HepG2 (cell line): Measurements from ENCODE around the gene NDUFAF8. TPM values are rescaled to one million over a fixed set of nuclear protein-coding genes. Genes with fewer than 3 reads are reported as not detected.

Experiments used
- AGO2 ChIP-seq: fragments of 200-400 bp; formaldehyde crosslinking; optimal IDR thresholded peaks from 2 replicates; pipeline ENCODE3; 2017; ENCODE audit warnings: mild to moderate bottlenecking, low read depth, low read length, moderate library complexity
- ARID3A ChIP-seq: IDR thresholded peaks from 2 replicates; pipeline ENCODE4 v1.6.1; 2012; ENCODE audit warnings: low read depth, low read length, improper control_type of control experiment
- HES4 ChIP-seq: sonication (generic); formaldehyde crosslinking; IDR thresholded peaks from 2 replicates; pipeline ENCODE4 v1.9.0; 2021; ENCODE audit warnings: mild to moderate bottlenecking, missing genetic modification reagents, borderline replicate concordance
- KDM5A ChIP-seq: fragments of 200-600 bp; sonication (generic); IDR thresholded peaks from 2 replicates; pipeline ENCODE4 v1.7.0; 2018; ENCODE audit warnings: antibody characterized with exemption, mild to moderate bottlenecking, low read length, borderline replicate concordance
- MZF1 ChIP-seq: sonication (generic); formaldehyde crosslinking; IDR thresholded peaks from 2 replicates; pipeline ENCODE4 v1.8.1; 2023; ENCODE audit warnings: mild to moderate bottlenecking, missing genetic modification reagents, borderline replicate concordance
- RBM22 ChIP-seq: fragments of 200-400 bp; formaldehyde crosslinking; optimal IDR thresholded peaks from 2 replicates; pipeline ENCODE3; 2017; ENCODE audit warnings: mild to moderate bottlenecking, low read length, moderate library complexity
- REXO4 ChIP-seq: sonication (generic); formaldehyde crosslinking; IDR thresholded peaks from 2 replicates; pipeline ENCODE4 v1.8.0; 2022; ENCODE audit warnings: missing genetic modification reagents, mild to moderate bottlenecking, borderline replicate concordance
- SIN3A ChIP-seq: IDR thresholded peaks from 2 replicates; pipeline ENCODE4 v1.6.1; 2011; ENCODE audit warnings: low read depth, mild to moderate bottlenecking, control low read depth, low read length, borderline replicate concordance
- ZBTB26 ChIP-seq: IDR thresholded peaks from 2 replicates; pipeline ENCODE4 v1.6.1; 2016; ENCODE audit warnings: missing compliant biosample characterization, missing genetic modification reagents, borderline replicate concordance
- ZFP62 ChIP-seq: sonication (generic); formaldehyde crosslinking; IDR thresholded peaks from 2 replicates; pipeline ENCODE4 v1.4.0; 2020; ENCODE audit warnings: missing genetic modification reagents
- ZHX2 ChIP-seq, 2 experiments: sonication (generic) in 1 of 2; formaldehyde crosslinking in 1 of 2; IDR thresholded peaks; 2 replicates each; pipeline versions ENCODE4 v1.6.1 to v1.9.0; 2014 to 2022; ENCODE audit warnings: antibody characterized with exemption in 1 of 2, borderline replicate concordance in 1 of 2, inconsistent platforms in 1 of 2, low read depth in 1 of 2, missing genetic modification reagents in 1 of 2
- ZMYM3 ChIP-seq: sonication (generic); formaldehyde crosslinking; IDR thresholded peaks from 2 replicates; pipeline ENCODE4 v1.5.1; 2020; ENCODE audit warnings: mild to moderate bottlenecking, missing genetic modification reagents
- ZNF10 ChIP-seq: sonication (generic); formaldehyde crosslinking; IDR thresholded peaks from 2 replicates; pipeline ENCODE4 v1.4.0; 2020; ENCODE audit warnings: mild to moderate bottlenecking, low read depth, missing genetic modification reagents, borderline replicate concordance
- ZNF639 ChIP-seq: conservative IDR thresholded peaks from 2 replicates; pipeline ENCODE4 v1.6.1; 2018; ENCODE audit warnings: missing genetic modification reagents
- ZNF766 ChIP-seq: sonication (generic); formaldehyde crosslinking; IDR thresholded peaks from 2 replicates; pipeline ENCODE4 v1.5.0; 2020; ENCODE audit warnings: missing genetic modification reagents, borderline replicate concordance
- ZNF841 ChIP-seq: sonication (generic); formaldehyde crosslinking; IDR thresholded peaks from 2 replicates; pipeline ENCODE4 v1.8.1; 2023; ENCODE audit warnings: missing genetic modification reagents, borderline replicate concordance
- ZSCAN31 ChIP-seq: sonication (generic); formaldehyde crosslinking; IDR thresholded peaks from 2 replicates; pipeline ENCODE4 v1.5.0; 2020; ENCODE audit warnings: low read depth, mild to moderate bottlenecking, missing genetic modification reagents
- polyA plus RNA-seq, 8 experiments: library from polyadenylated mRNA; depleted of rRNA in 3 of 8; stranded (reverse) in 7 of 8; unstranded in 1 of 8; fragments of >200 nt; fragmentation: Illumina TruSeq in 4 of 8; extraction: Trizol in 4 of 8; gene quantifications; 2 replicates each; pipeline versions ENCODE4 v1.2.1 to v1.2.3, GENCODE V29; 2011 to 2016; ENCODE audit warnings: low read depth in 4 of 8, missing spikeins in 1 of 8, mixed read lengths in 1 of 8; ENCODE audit not compliant: insufficient read depth in 1 of 8
- total RNA-seq, 5 experiments: library from RNA; depleted of rRNA; stranded (reverse); fragments of >200 nt; fragmentation: Illumina TruSeq; extraction: Trizol; gene quantifications; 2 replicates each; pipeline ENCODE4 v1.2.3, GENCODE V29; 2016; ENCODE audit warnings: low read depth in 1 of 5

Gene NDUFAF8
- total and polyA plus RNA-seq, 2 of the 13 experiments (the other 11 are each of a cell fraction or from before 2014, with no cell fraction given): 75.6 to 233 TPM

- TF ChIP-seq ZHX2 (IDR thresholded peaks at IDR 0.05; ENCODE audit: low read depth) (no peak), ZHX2 (CRISPR knock-in tag; IDR thresholded peaks at IDR 0.05; ENCODE audit: borderline replicate concordance) (no peak), HES4 (CRISPR knock-in tag) (peak; percentile 12; the same call in 1 of the 2 replicates), REXO4 (CRISPR knock-in tag) (0 out of 2 replicates have a peak, but pooled peaks have one; percentile 1), MZF1 (CRISPR knock-in tag) (no peak), KDM5A (no peak; the same call in 1 of the 2 replicates), ZSCAN31 (CRISPR knock-in tag) (no peak), ZMYM3 (CRISPR knock-in tag) (no peak), ZNF10 (CRISPR knock-in tag) (no peak), ZNF766 (CRISPR knock-in tag) (0 out of 2 replicates have a peak, but pooled peaks have one; percentile 70), ZBTB26 (CRISPR knock-in tag) (no peak), ZNF639 (CRISPR knock-in tag) (no peak), SIN3A (no peak), RBM22 (no peak), ARID3A (no peak), ZFP62 (no peak), ZNF841 (CRISPR knock-in tag) (no peak), AGO2 (peak; percentile 82)
Observed at GRCh38 chr17:81239714-81240555, 817 bp downstream of the NDUFAF8 start (continued).
